ENCODE results near the gene F2R.

DNA sequence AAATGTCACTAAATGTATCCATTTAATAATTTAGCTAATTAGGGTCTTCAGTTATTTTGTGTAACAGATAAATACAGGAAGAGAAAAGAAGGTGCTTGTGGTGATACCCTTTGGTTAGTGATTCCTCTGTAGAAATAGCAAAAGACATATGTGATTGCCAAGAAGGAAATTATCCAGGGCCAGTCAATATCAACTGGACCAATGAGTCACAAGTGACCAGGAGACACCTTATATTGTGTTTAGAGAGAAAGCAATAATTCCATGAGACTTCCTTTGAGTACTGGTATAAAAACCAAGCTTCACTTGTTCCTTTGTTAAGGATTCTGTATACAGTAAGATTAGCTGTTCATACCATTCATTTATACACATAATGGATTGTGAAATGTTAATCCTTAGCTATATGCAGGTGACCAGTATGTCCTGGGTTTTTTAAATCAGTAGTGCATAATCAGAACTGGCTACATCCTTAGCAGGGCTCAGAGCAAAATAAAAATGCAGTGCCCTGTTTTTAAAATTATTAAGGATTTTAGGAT lies 11.7 kb upstream of the F2R start:
- TF ChIP-seq, protein P1, sequence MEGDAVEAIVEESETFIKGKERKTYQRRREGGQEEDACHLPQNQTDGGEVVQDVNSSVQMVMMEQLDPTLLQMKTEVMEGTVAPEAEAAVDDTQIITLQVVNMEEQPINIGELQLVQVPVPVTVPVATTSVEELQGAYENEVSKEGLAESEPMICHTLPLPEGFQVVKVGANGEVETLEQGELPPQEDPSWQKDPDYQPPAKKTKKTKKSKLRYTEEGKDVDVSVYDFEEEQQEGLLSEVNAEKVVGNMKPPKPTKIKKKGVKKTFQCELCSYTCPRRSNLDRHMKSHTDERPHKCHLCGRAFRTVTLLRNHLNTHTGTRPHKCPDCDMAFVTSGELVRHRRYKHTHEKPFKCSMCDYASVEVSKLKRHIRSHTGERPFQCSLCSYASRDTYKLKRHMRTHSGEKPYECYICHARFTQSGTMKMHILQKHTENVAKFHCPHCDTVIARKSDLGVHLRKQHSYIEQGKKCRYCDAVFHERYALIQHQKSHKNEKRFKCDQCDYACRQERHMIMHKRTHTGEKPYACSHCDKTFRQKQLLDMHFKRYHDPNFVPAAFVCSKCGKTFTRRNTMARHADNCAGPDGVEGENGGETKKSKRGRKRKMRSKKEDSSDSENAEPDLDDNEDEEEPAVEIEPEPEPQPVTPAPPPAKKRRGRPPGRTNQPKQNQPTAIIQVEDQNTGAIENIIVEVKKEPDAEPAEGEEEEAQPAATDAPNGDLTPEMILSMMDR (IDR thresholded peaks at IDR 0.05; ENCODE audit: low read depth, low read length): no peak
- TF ChIP-seq, protein P2, sequence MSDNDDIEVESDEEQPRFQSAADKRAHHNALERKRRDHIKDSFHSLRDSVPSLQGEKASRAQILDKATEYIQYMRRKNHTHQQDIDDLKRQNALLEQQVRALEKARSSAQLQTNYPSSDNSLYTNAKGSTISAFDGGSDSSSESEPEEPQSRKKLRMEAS (IDR thresholded peaks at IDR 0.05; ENCODE audit: low read depth, low read length): no peak
- TF ChIP-seq POLR2A (IDR thresholded peaks at IDR 0.05; ENCODE audit: extremely low read depth, insufficient read length) (no peak), MYC (IDR thresholded peaks at IDR 0.05; ENCODE audit: low read depth, low read length) (no peak)

Measured in NB4 (cell line).